C4-2B (cell line): ENCODE measurements around the gene TM4SF20.

Experiments used
- CTCF ChIP-seq: fragments of 450-650 bp; conservative IDR thresholded peaks from 2 replicates; pipeline ENCODE4 v1.5.1; 2017; ENCODE audit warnings: mild to moderate bottlenecking
- ZFX ChIP-seq: fragments of 450-650 bp; IDR thresholded peaks from 2 replicates; pipeline ENCODE4 v1.6.1; 2017

GRCh38 chr2:227344231-227344630, 34.9 kb downstream of the TM4SF20 start:
- TF ChIP-seq CTCF, result no peak
- no peak for TF ChIP-seq ZFX
